ENCODE data around the gene SH2D3C.
A peak's percentile ranks its signal among the peaks of the same experiment; 100 is the strongest.

SH2D3C gene

GRCh38 chr9:127773272-127773671 is 5.2 kb downstream of the SH2D3C start:
- Histone ChIP-seq H3K9me3 (ENCODE audit: insufficient read depth, low read length) (no peaks in the 10 kb centered on the region), H3K27me3 (ENCODE audit: low read length) (no peaks in the 10 kb centered on the region), H3K36me3 (ENCODE audit: low read length) (no peaks in the 10 kb centered on the region), H3F3A (ENCODE audit: insufficient read depth) (peaks cover 22% of the 10 kb centered on the region), H3K4me3 (ENCODE audit: insufficient read depth, low read length, poor library complexity, severe bottlenecking) (no peak overlapping the region), H3K79me2 (ENCODE audit: insufficient read depth, low read length) (peaks cover 13% of the 10 kb centered on the region), H3K9me2 (replicated peaks; ENCODE audit: insufficient read depth, low read length) (no peaks in the 10 kb centered on the region), H3K4me2 (ENCODE audit: low read depth, low read length, poor library complexity, severe bottlenecking) (no peak overlapping the region), H2AFZ (ENCODE audit: low read depth, low read length, severe bottlenecking) (no peak overlapping the region), H3K27ac (ENCODE audit: low read depth, low read length) (peak overlapping the region; percentile 22; the same call in 1 of the 2 replicates), H3K9ac (ENCODE audit: low read length) (no peak overlapping the region), H4K20me1 (ENCODE audit: low read depth, low read length) (no peaks in the 10 kb centered on the region)
- TF ChIP-seq CTCF (IDR thresholded peaks at IDR 0.05; ENCODE audit: insufficient read depth, low read length, poor library complexity, severe bottlenecking), result no peak
- TF ChIP-seq EZH2phosphoT487 (conservative IDR thresholded peaks at IDR 0.05; ENCODE audit: low read length), result no peak

- no peak overlapping the region for H2AFZ ChIP-seq (ENCODE audit: low read depth, low read length, severe bottlenecking)
- no peaks in the 10 kb centered on the region for H3K27me3 ChIP-seq (ENCODE audit: low read length)
- no peaks in the 10 kb centered on the region for H3K9me2 ChIP-seq (replicated peaks; ENCODE audit: insufficient read depth, low read length)
- no peak overlapping the region for H3K4me2 ChIP-seq (ENCODE audit: low read depth, low read length, poor library complexity, severe bottlenecking)
- peaks cover 12% of the 10 kb centered on the region for H3K79me2 ChIP-seq (ENCODE audit: insufficient read depth, low read length)
- H3K27ac ChIP-seq (ENCODE audit: low read depth, low read length), result no peak overlapping the region; the same call in 1 of the 2 replicates
- H3K9ac ChIP-seq (ENCODE audit: low read length), result no peak overlapping the region
- H3K9me3 ChIP-seq (ENCODE audit: insufficient read depth, low read length), result no peaks in the 10 kb centered on the region
- H3F3A ChIP-seq (ENCODE audit: insufficient read depth), result peaks cover 16% of the 10 kb centered on the region
- H3K4me3 ChIP-seq (ENCODE audit: insufficient read depth, low read length, poor library complexity, severe bottlenecking), result no peak overlapping the region
- TF ChIP-seq EZH2phosphoT487 (conservative IDR thresholded peaks at IDR 0.05; ENCODE audit: low read length) (no peak), CTCF (IDR thresholded peaks at IDR 0.05; ENCODE audit: insufficient read depth, low read length, poor library complexity, severe bottlenecking) (no peak)
- H3K36me3 ChIP-seq (ENCODE audit: low read length), result no peaks in the 10 kb centered on the region
- H4K20me1 ChIP-seq (ENCODE audit: low read depth, low read length), result no peaks in the 10 kb centered on the region
These were observed 5.9 kb downstream of the SH2D3C start for GRCh38 chr9:127772603-127773002.

GRCh38 chr9:127771570-127772189 is 6.8 kb downstream of the SH2D3C start:
- no peaks in the 10 kb centered on the region for H3K9me2 ChIP-seq (replicated peaks; ENCODE audit: insufficient read depth, low read length)
- H3K27ac ChIP-seq (ENCODE audit: low read depth, low read length), result peak overlapping the region; percentile 46
- no peaks in the 10 kb centered on the region for H3K9me3 ChIP-seq (ENCODE audit: insufficient read depth, low read length)
- peak overlapping the region; percentile 28; the same call in 1 of the 2 replicates for H3K9ac ChIP-seq (ENCODE audit: low read length)
- H3K79me2 ChIP-seq (ENCODE audit: insufficient read depth, low read length), result peaks cover 3% of the 10 kb centered on the region; the same call in 1 of the 2 replicates
- peaks cover 9% of the 10 kb centered on the region for H3F3A ChIP-seq (ENCODE audit: insufficient read depth)
- H3K27me3 ChIP-seq (ENCODE audit: low read length), result no peaks in the 10 kb centered on the region
- no peaks in the 10 kb centered on the region for H3K36me3 ChIP-seq (ENCODE audit: low read length)
- no peaks in the 10 kb centered on the region for H4K20me1 ChIP-seq (ENCODE audit: low read depth, low read length)
- peak overlapping the region; percentile 10 for H3K4me3 ChIP-seq (ENCODE audit: insufficient read depth, low read length, poor library complexity, severe bottlenecking)
- peak overlapping the region; percentile 42 for H3K4me2 ChIP-seq (ENCODE audit: low read depth, low read length, poor library complexity, severe bottlenecking)
- TF ChIP-seq CTCF (IDR thresholded peaks at IDR 0.05; ENCODE audit: insufficient read depth, low read length, poor library complexity, severe bottlenecking), result no peak
- TF ChIP-seq EZH2phosphoT487 (conservative IDR thresholded peaks at IDR 0.05; ENCODE audit: low read length), result no peak
- H2AFZ ChIP-seq (ENCODE audit: low read depth, low read length, severe bottlenecking), result peak overlapping the region; percentile 0

All from SU-DHL-6 (cell line).